Glomerular visceral epithelial cell (primary cell): Measurements from ENCODE around the gene ARL10.

Experiments
- DNase-seq: peaks from one replicate; pipeline ENCODE4 v3.0.0-alpha.2; 2016; ENCODE audit errors: extremely low spot score

Gene ARL10, protein sequence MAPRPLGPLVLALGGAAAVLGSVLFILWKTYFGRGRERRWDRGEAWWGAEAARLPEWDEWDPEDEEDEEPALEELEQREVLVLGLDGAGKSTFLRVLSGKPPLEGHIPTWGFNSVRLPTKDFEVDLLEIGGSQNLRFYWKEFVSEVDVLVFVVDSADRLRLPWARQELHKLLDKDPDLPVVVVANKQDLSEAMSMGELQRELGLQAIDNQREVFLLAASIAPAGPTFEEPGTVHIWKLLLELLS

DNA sequence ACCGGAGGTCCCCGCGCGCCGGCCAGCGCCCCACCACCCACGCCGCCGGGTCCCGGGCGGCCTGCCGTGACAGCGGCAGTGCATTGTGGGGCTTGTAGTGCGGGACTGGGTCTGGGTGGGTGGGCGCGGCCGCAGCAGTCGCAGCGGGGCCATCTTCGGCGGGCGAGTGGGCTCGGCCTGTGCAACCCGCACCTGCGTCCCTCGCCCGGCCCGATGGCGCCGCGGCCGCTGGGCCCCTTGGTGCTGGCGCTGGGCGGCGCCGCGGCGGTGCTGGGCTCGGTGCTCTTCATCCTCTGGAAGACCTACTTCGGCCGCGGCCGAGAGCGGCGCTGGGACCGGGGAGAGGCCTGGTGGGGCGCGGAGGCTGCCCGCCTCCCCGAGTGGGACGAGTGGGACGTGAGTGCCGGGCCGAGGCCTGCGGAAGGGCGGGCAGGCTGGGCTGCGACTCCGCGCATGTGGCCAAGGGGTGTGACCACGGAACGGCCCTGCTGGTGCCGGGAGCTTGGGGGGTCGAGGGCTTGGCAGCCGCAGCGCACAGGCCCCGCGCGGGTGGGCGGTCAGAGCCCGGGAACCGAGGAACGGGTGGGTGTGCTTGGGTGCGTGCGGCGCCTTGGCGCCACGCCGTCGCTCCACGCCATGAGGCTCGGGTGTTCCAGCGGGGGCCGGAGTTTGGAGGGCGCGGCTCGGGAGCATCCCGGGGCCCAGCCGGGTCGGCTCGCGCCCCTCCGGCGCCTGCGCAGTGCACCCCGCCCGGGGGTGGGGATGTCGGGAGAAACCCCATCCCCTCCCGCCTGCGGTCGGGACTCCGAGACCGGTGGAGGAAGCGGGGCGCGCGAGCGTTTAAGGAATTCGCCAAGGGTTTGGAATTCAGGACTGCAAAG, at the start of gene ARL10:
ARL10 (plus strand) TSS at position 137 of the 881 bp plus-strand sequence; CDS start at position 214, 77 bp downstream.
- DNase-seq: no peak

DNA sequence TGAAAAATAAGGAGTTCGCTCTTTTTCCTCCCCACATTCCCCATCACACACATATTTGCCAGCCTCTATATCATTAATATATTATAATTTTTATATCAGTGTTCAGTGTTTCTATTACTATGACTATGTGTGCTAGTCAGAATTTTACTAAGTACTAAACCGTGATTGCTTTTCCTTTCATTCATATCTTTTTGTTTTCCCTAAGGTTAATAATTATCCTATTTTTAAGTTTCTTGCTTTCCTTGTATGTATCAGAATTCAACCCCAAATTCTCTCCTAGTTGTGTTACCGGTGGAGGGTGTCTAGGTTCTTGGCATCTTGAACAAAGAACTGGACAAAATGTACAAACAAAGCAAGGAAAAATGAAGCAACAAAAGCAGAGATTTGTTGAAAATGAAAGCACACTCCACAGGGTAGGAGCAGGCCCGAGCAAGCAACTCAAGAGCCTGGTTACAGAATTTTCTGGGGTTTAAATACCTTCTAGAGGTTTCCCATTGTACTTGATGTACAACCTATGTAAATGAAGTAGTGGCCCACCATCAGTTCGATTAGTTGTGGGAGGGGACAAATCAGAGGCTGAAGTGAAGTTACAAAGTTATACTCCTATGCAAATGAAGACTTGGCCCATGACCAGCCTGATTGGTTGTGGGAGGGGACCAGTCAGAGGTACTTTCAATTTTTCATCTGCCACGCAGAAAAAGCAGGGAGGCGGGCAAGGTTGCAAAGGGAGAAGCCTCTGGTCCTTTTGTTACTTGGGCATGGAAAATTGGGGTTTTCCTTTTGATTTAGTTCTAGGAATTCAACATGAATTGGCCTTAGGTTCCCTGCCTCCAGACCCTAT, 47.5 kb upstream of the ARL10 start:
- DNase-seq: no peak

DNA sequence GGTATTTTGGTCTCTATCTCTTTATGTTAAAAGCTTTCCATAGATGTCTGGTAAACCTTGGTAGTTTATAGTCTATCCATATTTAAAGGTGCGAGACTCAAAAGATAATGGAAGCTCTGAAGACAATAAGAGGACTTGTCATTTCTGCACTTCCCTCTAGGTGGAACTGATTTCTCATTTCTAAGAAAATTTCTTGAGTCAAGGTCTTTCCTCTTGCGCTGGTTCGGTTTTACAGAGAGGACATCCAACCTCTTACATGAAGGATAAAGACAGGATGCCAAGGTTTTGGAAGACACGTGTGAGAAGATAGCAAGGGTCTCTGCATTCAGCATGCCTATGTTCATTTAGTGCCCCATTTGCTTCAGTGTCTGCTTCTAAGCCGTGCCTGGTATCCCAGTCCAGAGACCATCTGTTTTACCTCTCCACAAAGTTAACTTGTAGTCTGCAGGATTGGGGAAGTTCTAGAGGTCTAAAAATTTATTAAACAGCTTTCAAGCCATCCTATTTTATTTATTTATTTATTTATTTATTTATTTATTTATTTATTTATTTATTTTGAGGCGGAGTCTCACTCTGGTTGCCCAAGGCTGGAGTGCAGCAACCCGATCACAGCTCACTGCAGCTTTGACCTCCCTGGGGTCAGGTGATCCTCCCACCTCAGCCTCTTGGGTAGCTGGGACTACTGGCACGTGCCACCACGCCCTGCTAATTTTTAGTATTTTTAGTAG, 45.3 kb upstream of the ARL10 start:
- no peak for DNase-seq

DNA sequence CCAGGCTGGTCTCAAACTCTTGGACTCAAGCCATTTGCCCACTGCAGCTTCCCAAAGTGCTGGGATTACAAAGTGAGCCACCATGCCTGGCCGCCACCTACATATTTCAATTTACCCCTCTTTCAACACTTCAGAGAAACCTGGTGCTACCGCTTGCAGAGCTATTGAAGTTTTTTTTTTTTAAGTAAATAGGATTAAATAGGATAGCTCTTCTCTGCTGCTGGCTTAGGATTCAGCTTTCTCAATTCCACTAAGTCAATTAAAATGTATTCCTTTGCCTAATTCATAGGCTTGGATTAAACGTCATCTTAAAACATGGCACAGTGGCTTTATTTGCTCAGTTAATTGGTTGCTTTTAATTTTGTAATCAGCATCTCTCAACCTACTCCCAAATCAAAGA, 44.7 kb upstream of the ARL10 start:
- no peak for DNase-seq

DNA sequence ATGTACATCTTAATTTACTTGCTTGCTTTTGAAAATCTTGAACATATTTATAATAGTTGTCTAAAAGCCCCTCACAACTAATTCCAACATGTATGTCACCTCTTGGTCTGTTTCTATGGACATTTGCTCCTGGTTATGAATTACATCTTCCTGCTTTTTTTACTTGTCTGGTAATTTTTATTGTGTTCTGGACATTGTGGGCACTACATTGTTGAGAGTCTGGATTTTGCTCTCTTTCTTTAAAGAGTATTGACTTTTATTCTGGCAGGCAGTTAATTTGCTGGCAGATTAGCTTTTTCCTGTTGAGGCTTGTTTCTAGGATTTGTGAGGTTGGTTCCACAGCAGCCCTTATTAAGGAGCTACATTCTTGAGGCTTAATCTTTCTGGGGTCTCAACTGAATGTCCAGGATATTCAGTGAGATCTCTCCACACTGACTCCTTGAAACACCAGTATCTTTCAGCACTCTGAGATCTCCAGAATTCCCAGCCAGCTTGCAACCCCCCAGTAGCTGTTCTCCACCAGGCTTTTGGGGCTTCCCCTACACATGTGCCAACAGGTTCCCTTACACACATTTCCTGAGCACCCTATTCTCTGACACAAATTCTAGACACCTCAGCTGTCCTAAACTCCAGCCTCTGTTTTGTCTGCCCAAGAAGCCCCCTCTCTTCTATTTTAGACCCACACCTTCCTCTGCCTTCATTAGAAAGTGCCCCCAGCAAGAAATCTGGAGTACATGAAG, 31.1 kb upstream of the ARL10 start:
- no peak for DNase-seq

DNA sequence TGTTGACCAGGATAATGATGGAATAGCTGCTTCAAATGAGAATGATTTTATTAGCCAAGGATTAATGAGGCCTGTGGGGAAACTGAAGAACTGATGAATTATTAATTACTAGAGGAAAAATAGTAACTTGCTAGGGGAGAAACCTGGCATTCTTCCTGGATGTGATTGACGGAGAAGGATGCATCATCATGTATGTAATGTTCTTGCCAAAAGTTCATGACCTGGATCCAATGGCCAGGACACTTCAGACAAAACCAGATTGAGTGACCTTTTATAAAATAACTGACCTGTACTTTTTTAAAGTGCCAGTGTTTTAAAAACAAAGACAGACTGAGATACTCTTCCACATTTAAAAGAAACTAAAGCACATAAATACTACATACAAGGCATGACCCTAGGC, 27.4 kb upstream of the ARL10 start:
- no peak for DNase-seq

DNA sequence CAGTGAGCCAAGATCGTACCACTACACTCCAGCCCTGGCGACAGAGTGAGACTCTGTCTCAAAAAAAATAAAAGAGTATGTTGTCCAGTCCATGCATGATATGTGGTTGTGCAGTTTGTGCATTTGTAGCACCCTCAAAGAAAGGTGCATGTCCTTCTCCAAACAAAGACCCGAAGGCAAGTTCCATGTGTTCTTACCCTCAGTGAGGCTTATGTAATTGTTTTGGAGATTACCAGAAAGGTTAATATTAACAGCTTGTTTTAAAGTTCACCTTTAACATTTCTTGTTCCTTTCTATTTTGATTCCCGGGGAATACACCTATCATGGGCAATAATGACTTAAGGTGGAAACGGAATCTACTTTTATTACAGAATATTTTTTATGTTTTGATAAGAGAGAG, 26.0 kb upstream of the ARL10 start:
- DNase-seq: no peak

DNA sequence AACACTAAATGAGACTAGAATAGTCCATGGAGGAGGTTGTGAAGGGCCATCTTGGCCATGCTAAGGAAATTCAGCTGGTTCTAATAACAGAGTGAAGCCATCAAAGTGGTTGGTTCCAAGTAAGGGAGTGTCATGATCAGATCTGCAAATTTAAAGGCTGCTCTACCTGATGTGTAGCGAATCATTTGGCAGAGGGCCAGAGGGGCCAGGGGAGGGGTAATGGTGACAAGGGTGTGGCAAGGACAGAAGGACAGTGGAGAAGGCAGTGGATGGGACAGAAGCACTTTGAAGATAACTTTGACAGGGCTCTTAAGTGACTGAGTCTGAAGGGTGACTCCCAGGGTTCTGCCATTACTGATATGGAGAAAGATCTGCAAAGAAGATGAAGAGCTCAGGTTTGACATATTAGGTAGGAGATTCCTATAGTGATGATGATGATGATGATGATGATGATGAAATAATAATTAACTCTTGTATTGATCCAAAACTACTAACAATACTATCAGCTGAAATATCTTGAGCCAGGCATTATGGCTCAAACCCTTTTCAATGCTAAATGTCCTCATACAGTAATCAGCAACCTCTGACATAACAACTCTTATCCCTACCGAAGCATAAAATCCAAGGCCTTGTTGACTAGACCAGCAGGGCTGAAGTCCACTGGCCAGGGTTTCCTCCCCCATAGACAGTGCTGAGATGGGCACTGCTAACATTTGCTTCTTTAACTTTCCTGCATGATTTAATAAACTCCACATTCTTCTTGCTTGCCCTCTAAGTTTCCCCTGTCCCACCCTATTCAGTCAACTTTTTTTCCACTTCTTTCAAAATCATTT, 23.7 kb upstream of the ARL10 start:
- no peak for DNase-seq

DNA sequence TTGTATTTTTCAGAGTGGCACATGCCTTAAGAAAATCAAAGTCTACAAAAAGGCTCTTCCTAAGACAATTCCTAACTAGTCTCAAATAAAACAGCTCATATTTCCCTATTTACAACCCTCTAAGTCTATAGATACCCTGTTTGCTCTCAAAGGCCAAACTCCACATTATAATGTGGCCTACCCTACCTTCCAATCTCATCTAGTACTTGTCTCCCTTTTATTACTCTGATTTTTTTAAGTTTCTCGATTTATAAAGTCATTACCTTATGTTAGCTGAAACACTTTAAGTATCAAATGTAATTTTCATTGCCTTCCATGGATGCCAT, 23.2 kb upstream of the ARL10 start:
- DNase-seq: no peak

DNA sequence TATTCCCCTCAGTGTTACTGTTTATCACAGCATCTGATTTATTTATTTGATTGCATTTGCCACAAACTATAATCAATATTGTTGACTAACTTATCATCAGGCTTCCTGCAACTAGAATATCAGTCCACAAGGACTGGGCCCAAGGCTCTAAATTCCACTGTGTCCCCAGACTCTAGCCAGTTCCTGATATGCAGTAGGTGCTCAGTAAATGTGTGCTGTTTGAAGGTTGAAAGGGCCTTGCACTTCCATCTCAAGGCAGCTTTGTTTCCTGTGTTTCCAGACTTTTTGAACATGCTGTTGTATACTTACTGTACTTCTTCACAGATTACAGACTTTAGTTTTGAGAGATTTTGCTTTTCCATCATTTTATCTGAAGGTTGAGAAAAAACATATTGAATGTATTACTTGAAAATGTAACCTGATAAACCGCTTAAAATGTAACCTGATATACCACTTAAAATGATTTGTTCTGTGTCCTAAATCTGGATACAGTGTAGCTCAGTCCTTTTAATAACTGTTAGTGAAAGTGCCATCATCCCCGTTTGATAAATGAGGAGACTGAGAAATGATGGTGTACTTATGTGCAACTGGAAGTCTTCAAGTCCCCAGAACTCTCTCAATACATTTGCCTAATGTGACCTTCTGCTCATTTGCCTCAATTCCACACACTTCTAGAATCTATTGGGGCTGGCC, 22.4 kb upstream of the ARL10 start:
- DNase-seq: no peak

DNA sequence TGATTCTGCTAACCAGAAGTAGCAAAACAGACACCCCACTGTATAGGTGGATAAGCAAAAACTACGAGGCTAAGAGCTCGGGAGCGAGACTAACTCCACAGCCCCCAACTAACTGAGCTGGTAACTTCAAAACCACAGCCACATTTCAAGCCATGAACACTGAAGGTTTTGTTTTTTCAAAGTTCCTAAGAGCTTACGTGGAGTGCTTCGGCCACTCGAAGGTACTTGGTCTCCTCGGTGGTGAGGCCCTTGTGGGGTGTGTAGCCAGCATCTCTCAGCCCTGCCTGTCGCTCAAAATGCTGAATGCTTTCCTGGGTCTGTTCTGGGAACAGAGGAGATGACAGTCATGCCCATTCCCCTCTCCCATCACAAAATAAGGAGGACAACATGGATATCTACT, 14.9 kb upstream of the ARL10 start:
- no peak for DNase-seq

DNA sequence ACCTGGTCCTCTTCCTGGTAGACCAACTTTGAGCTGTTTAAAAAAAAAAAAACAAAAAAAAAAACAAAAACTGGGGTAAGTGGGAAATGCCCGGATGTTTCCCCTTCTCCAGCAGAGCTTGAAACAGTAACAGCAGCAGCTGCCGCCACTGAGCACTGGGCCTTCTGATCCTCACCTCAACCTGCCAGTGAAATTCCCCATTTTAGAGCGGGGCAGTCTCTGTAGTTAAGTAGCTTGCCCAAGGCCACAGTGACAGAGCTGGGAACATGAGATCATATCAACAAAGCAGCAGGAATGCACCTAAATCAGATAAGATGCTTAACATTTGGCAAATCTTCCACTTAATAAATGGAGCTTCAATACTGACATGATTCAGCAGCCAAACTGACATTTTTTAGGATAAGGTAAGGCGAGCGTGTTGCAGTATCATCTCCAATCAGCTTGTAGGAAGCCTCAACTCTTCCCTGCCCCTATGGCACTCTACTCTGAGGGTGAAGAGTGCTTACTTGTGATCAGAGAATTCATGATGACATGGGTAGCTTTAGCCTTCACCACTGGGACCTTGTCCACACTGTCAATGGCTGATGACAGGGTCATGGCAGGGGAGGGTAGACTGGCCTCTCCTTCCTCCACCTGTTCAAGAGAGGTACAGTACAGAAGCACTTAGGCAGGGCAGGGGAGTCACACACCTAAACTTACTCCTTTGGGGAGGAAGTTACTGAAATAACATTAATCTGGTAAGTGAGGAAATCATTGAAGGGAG, 13.0 kb upstream of the ARL10 start:
- DNase-seq: no peak

DNA sequence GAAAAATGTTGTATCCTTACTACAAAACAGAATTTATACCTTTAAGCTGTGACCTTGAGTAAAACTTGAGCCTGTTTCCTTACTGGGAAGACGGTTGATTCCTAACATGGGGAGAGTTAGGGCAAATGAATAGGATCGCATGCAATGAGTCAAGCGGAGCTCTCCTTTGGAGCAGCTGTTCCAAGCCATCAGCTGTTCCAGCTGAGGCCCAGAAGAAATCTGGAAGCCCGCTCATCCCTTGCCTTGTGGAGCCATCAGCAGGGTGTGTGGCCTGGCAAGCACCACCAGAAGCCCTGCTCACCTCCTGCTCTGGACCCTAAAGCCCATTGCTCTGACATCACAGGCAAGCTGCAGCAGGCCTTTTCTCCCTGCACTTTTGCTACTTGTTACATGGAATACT, 11.8 kb upstream of the ARL10 start:
- DNase-seq: no peak

DNA sequence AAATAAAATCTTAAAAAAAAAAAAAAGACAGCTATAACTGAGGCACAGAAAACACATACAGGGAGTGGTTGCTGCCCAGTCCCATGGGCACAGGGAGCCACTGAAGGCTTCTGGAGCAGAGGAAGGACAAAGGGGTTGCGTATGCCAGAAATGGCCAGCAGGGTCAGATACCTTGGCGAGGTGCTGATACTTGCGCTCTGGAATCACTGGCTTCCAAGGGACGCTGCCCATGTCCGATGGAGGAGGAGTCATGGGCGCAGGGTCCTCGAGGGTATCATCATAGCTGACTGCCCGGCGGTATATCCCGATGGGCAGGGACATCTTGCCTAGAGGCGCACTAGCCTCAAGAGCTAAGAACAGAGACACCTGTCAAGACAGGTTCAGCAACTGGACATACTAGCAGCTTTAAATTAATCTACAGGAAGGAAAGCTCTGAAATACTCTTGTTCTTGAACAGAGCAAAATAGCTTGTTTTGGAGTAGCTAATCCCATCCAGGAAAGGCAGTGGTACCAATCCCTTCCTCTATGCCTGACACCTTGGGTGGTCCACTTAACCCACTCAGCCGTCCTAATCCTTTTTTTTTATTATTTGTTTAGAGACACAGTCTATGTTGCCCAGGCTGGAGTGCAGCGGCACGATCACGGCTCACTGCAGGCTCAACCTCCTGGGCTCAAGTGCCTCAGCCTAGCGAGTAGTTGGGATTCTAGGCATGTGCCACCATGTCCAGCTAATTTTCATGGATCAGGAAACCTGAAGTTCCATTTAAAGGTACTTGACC, 9.7 kb upstream of the ARL10 start:
- no peak for DNase-seq

DNA sequence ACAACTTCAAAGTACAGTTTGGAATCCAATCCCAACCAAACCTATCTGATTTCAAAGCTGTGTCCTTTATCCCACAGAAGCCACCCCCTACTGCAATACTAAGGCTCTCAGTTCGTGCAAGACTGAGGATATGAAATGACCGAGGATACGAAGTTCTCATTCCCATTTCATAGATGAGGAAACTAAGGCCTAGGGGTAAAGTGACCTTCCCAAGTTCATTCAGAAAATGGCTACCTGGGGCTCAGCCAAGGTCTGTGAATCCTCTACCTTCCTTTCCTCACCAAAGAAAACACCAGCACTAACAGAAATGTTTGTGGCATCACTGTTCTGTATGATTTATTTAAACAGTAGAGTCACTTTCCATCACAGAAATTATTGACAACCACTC, 9.1 kb upstream of the ARL10 start:
- no peak for DNase-seq

DNA sequence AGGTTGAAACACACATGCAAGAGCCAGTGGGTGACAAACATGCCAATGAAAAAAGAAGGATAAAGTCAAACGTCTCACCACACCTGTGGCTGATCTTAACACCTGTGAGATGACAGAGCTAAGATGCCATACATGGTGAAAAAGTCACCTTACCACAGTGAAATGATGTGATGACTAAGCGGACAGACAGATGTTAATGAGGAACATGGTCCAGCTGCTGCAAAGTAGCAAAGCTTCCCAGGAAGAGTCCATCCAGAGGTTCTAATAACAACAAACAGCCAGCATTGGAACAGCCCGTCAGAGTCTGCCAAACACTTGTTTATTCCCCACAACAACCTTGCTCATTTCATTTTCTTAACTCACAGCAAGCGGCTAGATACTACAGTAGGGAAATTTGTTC, 5.6 kb upstream of the ARL10 start:
- no peak for DNase-seq

DNA sequence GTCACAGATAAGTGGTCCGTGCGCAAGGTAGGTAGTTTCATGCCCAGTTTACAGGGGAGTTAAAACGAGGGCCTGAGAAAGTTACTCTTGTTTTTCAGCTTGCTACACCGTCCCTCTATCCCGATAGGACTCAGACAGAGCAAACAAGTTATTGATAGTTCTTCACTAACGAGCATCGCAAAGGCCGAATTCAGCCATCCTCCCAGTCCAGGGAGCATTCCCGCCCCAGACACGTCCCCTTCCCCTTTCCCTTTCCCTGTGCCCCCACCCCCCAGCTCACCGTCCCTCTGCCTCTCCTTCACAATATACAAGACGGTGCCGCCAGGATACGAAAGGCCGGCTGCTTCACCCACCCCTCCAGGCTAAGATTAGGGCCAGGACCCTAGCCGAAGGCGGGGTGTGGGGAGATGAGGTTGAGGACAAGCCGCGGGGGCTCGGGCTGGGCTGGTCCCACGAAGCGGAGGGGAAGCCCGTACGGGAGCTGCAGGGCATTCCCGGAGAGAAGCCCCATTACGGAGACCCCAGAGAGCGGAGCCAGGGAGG, 4.3 kb upstream of the ARL10 start:
- peak; percentile 15 for DNase-seq
